GM10248 (cell line): ENCODE measurements around the gene ZNF497.

Source experiments
- CTCF ChIA-PET: fragments of 300-600 bp; sonication (Branson Sonifier 250); formaldehyde crosslinking; extraction: SDS; loops from one replicate; lab custom pipeline; 2021; ENCODE audit warnings: antibody characterized with exemption; lab: Yijun Ruan, JAX
- POLR2A ChIA-PET: fragments of 350-650 bp; sonication (Branson Sonifier 250); formaldehyde crosslinking; extraction: SDS; loops from one replicate; lab custom pipeline; 2020; ENCODE audit warnings: antibody characterized with exemption; lab: Yijun Ruan, JAX
- DNase-seq: peaks from one replicate; pipeline ENCODE4 v3.0.0; 2012; ENCODE audit errors: extremely low spot score
- TF ChIP-seq, protein P1 (sequence below): IDR thresholded peaks from 2 replicates; pipeline ENCODE4 v1.5.1; 2012; ENCODE audit warnings: mild to moderate bottlenecking, low read depth; ENCODE audit errors: extremely low read depth, missing control alignments, control extremely low read depth

The ZNF497 gene

GRCh38 chr19:58336820-58337219, 25.7 kb downstream of the ZNF497 start:
- ChIA-PET POLR2A (no interaction called here), CTCF (interaction anchor here (1.0 to 1.1 kb wide), 2 partner anchors 9 to 11 kb away, joined by 3 to 4 read pairs; no protein-coding TSS in a partner anchor)
- TF ChIP-seq, protein P1, sequence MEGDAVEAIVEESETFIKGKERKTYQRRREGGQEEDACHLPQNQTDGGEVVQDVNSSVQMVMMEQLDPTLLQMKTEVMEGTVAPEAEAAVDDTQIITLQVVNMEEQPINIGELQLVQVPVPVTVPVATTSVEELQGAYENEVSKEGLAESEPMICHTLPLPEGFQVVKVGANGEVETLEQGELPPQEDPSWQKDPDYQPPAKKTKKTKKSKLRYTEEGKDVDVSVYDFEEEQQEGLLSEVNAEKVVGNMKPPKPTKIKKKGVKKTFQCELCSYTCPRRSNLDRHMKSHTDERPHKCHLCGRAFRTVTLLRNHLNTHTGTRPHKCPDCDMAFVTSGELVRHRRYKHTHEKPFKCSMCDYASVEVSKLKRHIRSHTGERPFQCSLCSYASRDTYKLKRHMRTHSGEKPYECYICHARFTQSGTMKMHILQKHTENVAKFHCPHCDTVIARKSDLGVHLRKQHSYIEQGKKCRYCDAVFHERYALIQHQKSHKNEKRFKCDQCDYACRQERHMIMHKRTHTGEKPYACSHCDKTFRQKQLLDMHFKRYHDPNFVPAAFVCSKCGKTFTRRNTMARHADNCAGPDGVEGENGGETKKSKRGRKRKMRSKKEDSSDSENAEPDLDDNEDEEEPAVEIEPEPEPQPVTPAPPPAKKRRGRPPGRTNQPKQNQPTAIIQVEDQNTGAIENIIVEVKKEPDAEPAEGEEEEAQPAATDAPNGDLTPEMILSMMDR, result no peak
- DNase-seq, result no peak

GRCh38 chr19:58336216-58336615, 26.3 kb downstream of the ZNF497 start:
- ChIA-PET POLR2A (no interaction called here), CTCF (interaction anchor here (1.0 to 1.2 kb wide), 3 partner anchors 9 to 26 kb away, joined by 3 to 4 read pairs (median 3); no protein-coding TSS in a partner anchor)
- TF ChIP-seq, protein P1, result no peak
- no peak for DNase-seq

GRCh38 chr19:58335630-58336029, 26.9 kb downstream of the ZNF497 start:
- CTCF ChIA-PET, result interaction anchor here (1.1 to 1.7 kb wide), 3 partner anchors 10 to 183 kb away, joined by 3 to 4 read pairs (median 3); no protein-coding TSS in a partner anchor
- POLR2A ChIA-PET, result no interaction called here
- DNase-seq, result no peak
- TF ChIP-seq, protein P1, result no peak

GRCh38 chr19:58334691-58335249, 27.8 kb downstream of the ZNF497 start:
- TF ChIP-seq, protein P1, result no peak
- ChIA-PET POLR2A (no interaction called here), CTCF (interaction anchor here (1.7 to 1.8 kb wide), 2 partner anchors 13 to 184 kb away, joined by 4 to 8 read pairs; no protein-coding TSS in a partner anchor)
- no peak for DNase-seq

DNA sequence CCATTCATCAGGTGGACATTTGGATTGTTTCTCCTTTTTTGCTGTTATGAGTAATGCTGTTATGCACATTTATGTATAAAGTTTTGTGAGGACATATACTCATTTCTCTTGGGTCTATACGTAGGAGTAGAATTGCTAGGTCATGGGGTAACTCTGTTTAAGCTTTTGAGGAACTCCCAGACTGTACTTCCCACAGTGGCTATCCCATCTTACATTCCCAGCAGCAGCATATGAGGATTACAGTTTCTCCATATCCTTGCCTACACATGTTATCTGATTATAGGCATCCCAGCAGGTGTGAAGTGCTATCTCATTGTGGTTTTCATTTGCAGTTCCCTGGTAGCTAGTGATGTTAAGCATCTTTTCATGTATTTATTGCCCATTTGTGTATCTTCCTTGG, 29.9 kb downstream of the ZNF497 start:
- CTCF ChIA-PET, result interaction anchor here (1.0 to 1.7 kb wide), 2 partner anchors 17 to 30 kb away, joined by 3 to 4 read pairs; partner anchors contain the start of gene ZNF497
- TF ChIP-seq, protein P1, result no peak
- no peak for DNase-seq
- POLR2A ChIA-PET, result no interaction called here

DNA sequence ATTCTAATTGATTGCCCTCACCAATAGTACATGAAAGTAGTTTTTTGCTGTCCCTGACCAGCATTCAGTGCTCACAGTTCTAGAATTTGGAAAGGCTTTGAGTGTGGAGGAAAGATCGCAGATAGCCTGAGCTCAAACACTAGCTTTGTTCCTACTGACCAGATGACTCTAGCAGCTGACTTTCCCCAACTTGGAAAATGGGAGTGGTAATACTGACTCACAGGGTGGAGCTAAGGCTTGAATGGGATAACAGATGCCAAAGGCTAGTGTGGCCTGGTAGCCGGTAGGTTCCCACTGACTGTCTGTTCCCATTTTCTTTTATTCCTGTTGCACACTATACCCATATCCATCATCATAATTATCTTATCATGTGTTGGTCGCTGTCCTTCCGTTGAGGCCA, 32.1 kb downstream of the ZNF497 start:
- TF ChIP-seq, protein P1, result no peak
- CTCF ChIA-PET, result interaction anchor here (0.9 to 2.7 kb wide), 7 partner anchors 9 to 189 kb away, joined by 3 to 10 read pairs (median 5); partner anchors contain the start of genes ZBTB45 and ZNF497
- no peak for DNase-seq
- POLR2A ChIA-PET, result no interaction called here
